Colon (tissue), 2 donors: Measurements from ENCODE around the gene XPC.

ENCODE experiments used
- FAIRE-seq: peaks from 2 replicates; lab custom pipeline; 2012; peaks lifted over from hg19 to GRCh38; lab: Jason Lieb, UNC
- donor health status: control.
- donor health status: control.

XPC gene

GRCh38 chr3:14170531-14171159 is 7.8 kb downstream of the XPC start:
- no peak for FAIRE-seq

GRCh38 chr3:14169871-14170270 is 8.5 kb downstream of the XPC start:
- FAIRE-seq, result no peak

- no peak for FAIRE-seq
Measured at GRCh38 chr3:14169435-14169834, 9.0 kb downstream of the XPC start.

- FAIRE-seq, result no peak
Measured at GRCh38 chr3:14166877-14167603, 11.4 kb downstream of the XPC start.

GRCh38 chr3:14162178-14162577 is 16.2 kb downstream of the XPC start:
- FAIRE-seq, result no peak

GRCh38 chr3:14161282-14161681 is 17.1 kb downstream of the XPC start:
- no peak for FAIRE-seq

GRCh38 chr3:14159426-14159825 is 19.0 kb downstream of the XPC start:
- FAIRE-seq, result no peak

GRCh38 chr3:14158370-14158769 is 20.0 kb downstream of the XPC start:
- FAIRE-seq, result no peak

- FAIRE-seq, result no peak
Measured at GRCh38 chr3:14157951-14158350, 20.4 kb downstream of the XPC start.

- FAIRE-seq, result no peak
Measured at GRCh38 chr3:14156843-14157561, 21.4 kb downstream of the XPC start.

- FAIRE-seq, result no peak
Measured at GRCh38 chr3:14156201-14156600, 22.2 kb downstream of the XPC start.

GRCh38 chr3:14154895-14155440 is 23.4 kb downstream of the XPC start:
- FAIRE-seq, result no peak

- no peak for FAIRE-seq
Measured at GRCh38 chr3:14154276-14154675, 24.1 kb downstream of the XPC start.

- FAIRE-seq, result no peak
Measured at GRCh38 chr3:14153663-14154062, 24.7 kb downstream of the XPC start.

- FAIRE-seq, result no peak
Measured at GRCh38 chr3:14152963-14153355, 25.4 kb downstream of the XPC start.

- no peak for FAIRE-seq
Measured at GRCh38 chr3:14152233-14152962, 26.0 kb downstream of the XPC start.

- no peak for FAIRE-seq
Measured at GRCh38 chr3:14151471-14152083, 26.8 kb downstream of the XPC start.

GRCh38 chr3:14150491-14151230 is 27.7 kb downstream of the XPC start:
- no peak for FAIRE-seq

- no peak for FAIRE-seq
Measured at GRCh38 chr3:14150078-14150477, 28.3 kb downstream of the XPC start.

- no peak for FAIRE-seq
Measured at GRCh38 chr3:14148041-14148985, 30.1 kb downstream of the XPC start.
